C4-2B (cell line): Measurements from ENCODE around the gene NRXN3.

Experiments
- H3K27ac ChIP-seq: fragments of 450-650 bp; 2 replicates; pipeline ENCODE4 v1.5.1; 2017
- CTCF ChIP-seq: fragments of 450-650 bp; conservative IDR thresholded peaks from 2 replicates; pipeline ENCODE4 v1.5.1; 2017; ENCODE audit warnings: mild to moderate bottlenecking
- ZFX ChIP-seq: fragments of 450-650 bp; IDR thresholded peaks from 2 replicates; pipeline ENCODE4 v1.6.1; 2017

NRXN3 gene

GRCh38 chr14:79914595-79914994 is 1744.4 kb downstream of the NRXN3 start:
- no peak overlapping the region for H3K27ac ChIP-seq
- TF ChIP-seq CTCF: no peak
- TF ChIP-seq ZFX: no peak

- TF ChIP-seq CTCF (no peak), ZFX (no peak)
- H3K27ac ChIP-seq: no peak overlapping the region
These were observed 1745.2 kb downstream of the NRXN3 start for GRCh38 chr14:79915406-79915805.

GRCh38 chr14:79916281-79916680 is 1746.1 kb downstream of the NRXN3 start:
- no peak overlapping the region for H3K27ac ChIP-seq
- TF ChIP-seq CTCF: no peak
- no peak for TF ChIP-seq ZFX

GRCh38 chr14:79916892-79917291 is 1746.7 kb downstream of the NRXN3 start:
- no peak for TF ChIP-seq ZFX
- no peak for TF ChIP-seq CTCF
- no peak overlapping the region for H3K27ac ChIP-seq
